CD4-positive, alpha-beta T cell treated with Interleukin-4 for 1 hour (primary cell): Measurements from ENCODE around the gene PCDHB6.
"Not testable (repeated sequence)": the region's sequence is repeated elsewhere in the genome, so short reads cannot be mapped to it uniquely, and the experiment has no call there.

Source experiments
- DNase-seq, 2 donors: peaks; one replicate each; pipeline ENCODE4 v3.0.0-alpha.2; 2020 to 2022

PCDHB6 gene

DNA sequence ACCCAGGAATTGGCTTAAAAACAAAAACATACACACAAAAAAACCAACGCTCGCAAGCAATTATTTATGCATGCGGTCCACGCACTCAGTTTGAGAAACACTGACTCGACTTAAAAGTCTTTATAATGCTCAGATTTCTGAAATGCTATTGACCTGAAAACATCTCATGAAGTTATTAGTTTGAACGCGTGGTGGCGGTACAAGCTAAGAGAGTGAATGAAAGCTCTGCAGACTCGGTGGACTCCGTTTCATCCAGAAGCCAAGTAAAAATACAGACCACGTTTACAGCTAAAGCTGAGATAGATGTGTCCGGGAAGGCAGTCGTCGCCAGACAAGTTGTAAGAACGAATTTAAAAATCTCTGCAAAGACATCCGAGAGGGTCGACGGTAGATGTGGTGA, at the start of gene PCDHB6:
Gene PCDHB6 (plus strand): TSS at position 246 of the 400 bp plus-strand sequence. CDS start 201 bp downstream, outside the sequence.
- no peak for DNase-seq

DNA sequence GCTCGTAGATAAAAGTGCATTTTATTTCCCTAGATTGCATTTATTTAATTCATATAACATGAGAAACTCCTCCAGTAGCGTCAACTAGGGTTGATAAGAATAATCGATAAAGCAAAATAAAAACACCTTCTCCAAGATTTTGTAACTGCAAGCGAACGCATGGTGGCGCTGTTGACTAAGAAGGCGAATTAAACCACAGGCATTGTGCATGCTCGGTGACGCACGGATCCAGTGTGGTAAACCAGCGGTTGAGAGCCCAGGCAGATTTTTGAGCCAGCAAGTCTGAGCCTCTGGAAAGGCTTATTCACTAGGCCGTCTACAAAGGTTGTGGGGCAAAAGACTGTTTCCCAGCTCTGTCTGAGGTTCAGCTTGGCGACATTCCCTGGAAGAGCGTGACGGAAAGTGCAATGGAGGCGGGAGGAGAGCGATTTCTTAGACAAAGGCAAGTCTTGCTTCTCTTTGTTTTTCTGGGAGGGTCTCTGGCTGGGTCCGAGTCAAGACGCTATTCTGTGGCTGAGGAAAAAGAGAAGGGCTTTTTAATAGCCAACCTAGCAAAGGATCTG, 49.5 kb upstream of the PCDHB6 start, which contains the start of gene PCDHB3:
Gene PCDHB3 (plus strand): TSS at position 231 of the 563 bp plus-strand sequence. CDS start 177 bp downstream, at position 408.
- DNase-seq = peak in 1 of 2 donors; percentile 9

DNA sequence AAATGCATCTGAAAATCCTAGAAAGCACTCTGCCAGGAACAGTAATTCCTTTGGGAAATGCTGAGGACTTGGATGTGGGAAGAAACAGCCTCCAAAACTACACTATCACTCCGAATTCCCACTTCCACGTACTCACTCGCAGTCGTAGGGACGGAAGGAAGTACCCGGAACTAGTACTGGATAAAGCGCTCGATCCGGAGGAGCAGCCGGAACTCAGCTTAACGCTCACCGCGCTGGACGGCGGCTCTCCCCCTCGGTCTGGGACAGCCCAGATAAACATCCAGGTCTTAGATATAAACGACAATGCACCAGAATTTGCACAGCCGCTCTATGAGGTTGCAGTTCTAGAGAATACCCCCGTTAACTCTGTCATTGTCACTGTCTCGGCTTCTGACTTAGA, 48.8 kb upstream of the PCDHB6 start:
- no peak for DNase-seq

DNA sequence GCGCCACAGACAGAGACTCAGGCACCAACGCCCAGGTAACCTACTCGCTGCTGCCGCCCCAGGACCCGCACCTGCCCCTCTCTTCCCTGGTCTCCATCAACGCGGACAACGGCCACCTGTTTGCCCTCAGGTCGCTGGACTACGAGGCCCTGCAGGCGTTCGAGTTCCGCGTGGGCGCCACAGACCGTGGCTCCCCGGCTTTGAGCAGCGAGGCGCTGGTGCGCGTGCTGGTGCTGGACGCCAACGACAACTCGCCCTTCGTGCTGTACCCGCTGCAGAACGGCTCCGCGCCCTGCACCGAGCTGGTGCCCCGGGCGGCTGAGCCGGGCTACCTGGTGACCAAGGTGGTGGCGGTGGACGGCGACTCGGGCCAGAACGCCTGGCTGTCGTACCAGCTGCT, 47.8 kb upstream of the PCDHB6 start:
- DNase-seq = not testable (repeated sequence)

DNA sequence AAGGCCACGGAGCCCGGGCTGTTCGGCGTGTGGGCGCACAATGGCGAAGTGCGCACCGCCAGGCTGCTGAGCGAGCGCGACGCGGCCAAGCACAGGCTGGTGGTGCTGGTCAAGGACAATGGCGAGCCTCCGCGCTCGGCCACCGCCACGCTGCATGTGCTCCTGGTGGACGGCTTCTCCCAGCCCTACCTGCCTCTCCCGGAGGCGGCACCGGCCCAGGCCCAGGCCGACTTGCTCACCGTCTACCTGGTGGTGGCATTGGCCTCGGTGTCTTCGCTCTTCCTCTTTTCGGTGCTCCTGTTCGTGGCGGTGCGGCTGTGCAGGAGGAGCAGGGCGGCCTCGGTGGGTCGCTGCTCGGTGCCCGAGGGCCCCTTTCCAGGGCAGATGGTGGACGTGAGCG, 47.4 kb upstream of the PCDHB6 start:
- DNase-seq = not testable (repeated sequence)

DNA sequence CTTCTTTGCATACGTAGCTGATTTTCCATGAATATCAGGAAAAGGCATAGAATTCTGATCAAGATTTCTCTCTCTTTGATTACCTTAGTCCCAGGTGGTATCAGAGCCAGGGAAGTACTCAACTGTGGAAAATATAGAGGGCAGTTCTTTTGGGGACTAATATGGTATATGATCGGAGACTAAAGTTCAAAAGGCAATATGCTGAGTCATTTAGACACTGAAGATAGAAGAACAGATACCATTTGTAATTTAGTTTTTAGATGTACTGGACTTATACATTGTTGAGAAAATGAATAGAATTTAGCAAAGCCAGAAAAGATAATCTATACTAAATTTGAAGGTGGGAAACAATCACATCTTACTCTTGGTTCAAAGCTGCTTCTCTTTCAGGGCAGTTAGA, 44.5 kb upstream of the PCDHB6 start:
- DNase-seq = no peak

DNA sequence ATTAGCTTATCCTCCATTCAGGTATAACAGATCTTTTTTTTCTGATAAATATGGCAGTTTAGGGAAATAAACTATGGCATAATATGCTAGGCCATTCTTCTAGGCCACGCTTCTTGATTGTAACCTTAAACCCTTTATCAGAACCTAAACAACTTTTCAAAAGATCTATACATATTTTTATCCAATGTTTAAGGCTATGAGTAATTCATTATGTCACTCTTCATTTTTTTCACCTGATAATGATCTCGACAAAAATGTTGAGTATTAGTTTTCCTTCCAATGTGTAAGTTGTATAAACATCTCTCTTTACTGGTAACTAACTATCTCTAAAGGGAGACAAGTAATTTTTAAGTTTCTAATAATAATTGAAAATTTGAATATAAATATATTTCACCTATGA, 30.6 kb upstream of the PCDHB6 start:
- no peak for DNase-seq

DNA sequence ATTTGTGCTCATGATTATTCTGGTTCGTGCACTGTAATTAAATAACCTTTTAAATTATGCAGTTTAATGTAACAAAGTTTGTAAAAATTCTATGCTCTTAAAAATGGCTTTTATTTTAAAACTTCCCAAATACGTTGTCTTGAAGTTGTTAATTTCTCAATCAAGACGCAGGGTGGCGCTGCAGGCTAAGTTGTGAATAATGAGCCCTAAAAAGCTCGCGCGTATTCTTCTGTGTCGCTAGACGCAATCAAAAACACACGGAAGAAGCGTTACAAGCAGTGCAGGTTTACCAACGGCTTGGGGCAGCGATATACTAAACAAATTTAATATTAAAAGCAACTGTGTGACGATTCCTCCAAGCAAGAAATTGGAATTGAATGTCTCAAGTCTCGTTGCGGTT, 28.3 kb upstream of the PCDHB6 start, which contains the start of gene PCDHB4:
Gene PCDHB4 (plus strand): TSS at position 256 of the 400 bp plus-strand sequence. CDS start 181 bp downstream, outside the sequence.
- no peak for DNase-seq

DNA sequence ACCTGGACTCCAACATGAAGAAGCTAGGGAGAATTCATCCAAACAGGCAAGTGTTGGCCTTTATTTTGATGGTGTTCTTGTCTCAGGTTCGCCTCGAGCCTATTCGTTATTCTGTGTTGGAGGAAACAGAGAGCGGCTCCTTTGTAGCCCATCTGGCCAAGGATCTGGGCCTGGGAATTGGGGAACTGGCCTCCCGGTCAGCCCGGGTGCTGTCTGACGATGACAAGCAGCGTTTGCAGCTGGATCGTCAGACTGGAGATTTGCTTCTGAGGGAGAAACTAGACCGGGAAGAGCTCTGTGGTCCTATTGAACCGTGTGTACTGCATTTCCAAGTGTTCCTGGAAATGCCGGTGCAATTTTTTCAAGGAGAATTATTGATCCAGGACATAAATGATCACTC, 27.9 kb upstream of the PCDHB6 start:
- no peak for DNase-seq

DNA sequence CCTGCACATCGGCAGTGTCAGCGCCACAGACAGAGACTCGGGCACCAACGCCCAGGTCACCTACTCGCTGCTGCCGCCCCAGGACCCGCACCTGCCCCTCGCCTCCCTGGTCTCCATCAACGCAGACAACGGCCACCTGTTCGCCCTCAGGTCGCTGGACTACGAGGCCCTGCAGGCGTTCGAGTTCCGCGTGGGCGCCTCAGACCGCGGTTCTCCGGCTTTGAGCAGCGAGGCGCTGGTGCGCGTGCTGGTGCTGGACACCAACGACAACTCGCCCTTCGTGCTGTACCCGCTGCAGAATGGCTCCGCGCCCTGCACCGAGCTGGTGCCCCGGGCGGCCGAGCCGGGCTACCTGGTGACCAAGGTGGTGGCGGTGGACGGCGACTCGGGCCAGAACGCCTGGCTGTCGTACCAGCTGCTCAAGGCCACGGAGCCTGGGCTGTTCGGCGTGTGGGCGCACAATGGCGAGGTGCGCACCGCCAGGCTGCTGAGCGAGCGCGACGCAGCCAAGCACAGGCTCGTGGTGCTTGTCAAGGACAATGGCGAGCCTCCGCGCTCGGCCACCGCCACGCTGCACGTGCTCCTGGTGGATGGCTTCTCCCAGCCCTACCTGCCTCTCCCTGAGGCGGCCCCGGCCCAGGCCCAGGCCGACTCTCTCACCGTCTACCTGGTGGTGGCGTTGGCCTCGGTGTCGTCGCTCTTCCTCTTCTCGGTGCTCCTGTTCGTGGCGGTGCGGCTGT, 26.3 kb upstream of the PCDHB6 start:
- DNase-seq = not testable (repeated sequence)

DNA sequence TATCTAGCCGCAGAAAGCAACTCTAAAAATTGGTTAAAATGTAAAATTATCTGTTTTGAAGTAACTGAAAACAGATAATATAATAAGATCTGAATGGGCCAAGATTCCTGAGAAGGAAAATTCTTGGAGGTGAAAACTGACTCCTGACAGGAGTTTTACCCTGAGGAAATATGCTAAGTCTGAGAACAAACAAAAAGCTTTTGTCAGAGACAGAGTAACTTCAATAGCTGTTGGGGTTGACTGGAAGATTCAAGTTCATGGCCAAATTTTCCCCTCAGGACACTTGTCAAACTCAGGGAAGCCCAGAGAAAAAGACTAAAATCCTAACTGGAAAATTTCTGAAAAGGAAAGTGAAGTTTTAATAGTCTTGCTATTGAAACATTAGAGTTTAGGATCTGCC, 22.6 kb upstream of the PCDHB6 start:
- DNase-seq = no peak

DNA sequence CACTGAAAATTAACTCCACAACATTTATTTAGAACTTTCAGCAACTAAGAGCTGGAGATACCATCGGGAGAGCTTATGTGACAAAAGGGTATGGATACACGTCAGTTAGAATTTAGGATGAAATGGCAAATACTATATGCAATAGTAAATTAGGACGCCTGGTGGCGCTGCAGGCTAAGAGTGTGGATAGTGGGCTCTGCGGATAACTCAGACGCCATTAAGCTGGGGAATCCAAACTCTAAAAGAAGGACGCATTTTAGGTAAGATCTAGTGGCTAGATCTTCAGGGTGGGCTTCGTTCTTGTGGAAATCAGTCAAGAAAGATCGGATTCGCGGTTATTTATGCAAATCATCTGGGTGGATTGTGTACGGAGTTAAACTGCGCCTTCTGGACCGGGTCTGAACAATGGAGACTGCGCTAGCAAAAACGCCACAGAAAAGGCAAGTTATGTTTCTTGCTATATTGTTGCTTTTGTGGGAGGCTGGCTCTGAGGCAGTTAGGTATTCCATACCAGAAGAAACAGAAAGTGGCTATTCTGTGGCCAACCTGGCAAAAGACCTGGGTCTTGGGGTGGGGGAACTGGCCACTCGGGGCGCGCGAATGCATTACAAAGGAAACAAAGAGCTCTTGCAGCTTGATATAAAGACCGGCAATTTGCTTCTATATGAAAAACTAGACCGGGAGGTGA, 14.7 kb upstream of the PCDHB6 start, which contains the start of gene PCDHB5:
Gene PCDHB5 (plus strand): TSS at position 177 of the 688 bp plus-strand sequence. CDS start 229 bp downstream, at position 406.
- no peak for DNase-seq

DNA sequence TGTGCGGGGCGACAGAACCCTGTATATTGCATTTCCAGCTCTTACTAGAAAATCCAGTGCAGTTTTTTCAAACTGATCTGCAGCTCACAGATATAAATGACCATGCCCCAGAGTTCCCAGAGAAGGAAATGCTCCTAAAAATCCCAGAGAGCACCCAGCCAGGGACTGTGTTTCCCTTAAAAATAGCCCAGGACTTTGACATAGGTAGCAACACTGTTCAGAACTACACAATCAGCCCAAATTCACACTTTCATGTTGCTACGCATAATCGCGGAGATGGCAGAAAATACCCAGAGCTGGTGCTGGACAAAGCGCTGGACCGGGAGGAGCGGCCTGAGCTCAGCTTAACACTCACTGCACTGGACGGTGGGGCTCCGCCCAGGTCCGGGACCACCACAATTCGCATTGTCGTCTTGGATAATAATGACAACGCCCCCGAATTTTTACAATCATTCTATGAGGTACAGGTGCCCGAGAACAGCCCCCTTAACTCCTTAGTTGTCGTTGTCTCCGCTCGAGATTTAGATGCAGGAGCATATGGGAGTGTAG, 14.1 kb upstream of the PCDHB6 start:
- no peak for DNase-seq

DNA sequence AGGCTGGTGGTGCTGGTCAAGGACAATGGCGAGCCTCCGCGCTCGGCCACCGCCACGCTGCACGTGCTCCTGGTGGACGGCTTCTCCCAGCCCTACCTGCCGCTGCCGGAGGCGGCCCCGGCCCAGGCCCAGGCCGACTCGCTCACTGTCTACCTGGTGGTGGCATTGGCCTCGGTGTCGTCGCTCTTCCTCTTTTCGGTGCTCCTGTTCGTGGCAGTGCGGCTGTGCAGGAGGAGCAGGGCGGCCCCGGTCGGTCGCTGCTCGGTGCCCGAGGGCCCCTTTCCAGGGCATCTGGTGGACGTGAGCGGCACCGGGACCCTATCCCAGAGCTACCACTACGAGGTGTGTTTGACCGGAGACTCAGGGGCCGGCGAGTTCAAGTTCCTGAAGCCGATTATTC, 12.5 kb upstream of the PCDHB6 start:
- DNase-seq = not testable (repeated sequence)

DNA sequence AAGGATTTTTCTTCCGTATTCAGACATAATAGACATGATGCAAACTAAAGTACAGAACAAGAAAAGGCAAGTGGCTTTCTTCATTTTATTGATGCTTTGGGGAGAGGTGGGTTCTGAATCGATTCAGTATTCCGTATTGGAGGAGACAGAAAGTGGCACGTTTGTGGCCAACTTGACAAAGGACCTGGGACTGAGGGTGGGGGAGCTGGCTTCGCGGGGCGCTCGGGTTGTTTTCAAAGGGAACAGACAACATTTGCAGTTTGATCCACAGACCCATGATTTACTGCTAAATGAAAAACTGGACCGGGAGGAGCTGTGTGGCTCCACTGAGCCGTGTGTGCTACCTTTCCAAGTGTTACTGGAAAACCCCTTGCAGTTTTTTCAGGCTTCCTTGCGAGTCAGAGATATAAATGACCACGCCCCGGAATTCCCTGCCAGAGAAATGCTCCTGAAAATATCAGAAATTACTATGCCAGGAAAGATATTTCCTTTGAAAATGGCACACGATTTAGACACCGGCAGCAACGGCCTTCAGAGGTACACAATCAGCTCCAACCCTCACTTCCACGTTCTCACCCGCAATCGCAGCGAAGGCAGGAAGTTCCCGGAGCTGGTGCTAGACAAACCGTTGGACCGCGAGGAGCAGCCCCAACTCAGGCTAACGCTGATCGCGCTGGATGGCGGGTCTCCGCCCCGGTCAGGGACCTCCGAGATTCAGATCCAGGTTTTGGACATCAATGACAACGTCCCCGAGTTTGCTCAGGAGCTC, 551 bp downstream of the PCDHB6 start:
- DNase-seq = no peak

DNA sequence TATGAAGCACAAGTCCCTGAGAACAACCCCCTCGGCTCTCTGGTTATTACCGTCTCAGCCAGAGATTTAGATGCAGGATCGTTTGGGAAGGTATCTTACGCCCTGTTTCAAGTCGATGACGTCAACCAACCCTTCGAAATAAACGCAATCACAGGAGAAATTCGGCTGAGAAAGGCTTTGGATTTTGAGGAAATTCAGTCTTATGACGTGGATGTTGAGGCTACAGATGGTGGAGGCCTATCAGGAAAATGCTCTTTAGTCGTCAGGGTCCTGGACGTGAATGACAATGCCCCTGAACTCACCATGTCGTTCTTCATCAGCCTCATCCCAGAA, 1.1 kb downstream of the PCDHB6 start:
- no peak for DNase-seq

DNA sequence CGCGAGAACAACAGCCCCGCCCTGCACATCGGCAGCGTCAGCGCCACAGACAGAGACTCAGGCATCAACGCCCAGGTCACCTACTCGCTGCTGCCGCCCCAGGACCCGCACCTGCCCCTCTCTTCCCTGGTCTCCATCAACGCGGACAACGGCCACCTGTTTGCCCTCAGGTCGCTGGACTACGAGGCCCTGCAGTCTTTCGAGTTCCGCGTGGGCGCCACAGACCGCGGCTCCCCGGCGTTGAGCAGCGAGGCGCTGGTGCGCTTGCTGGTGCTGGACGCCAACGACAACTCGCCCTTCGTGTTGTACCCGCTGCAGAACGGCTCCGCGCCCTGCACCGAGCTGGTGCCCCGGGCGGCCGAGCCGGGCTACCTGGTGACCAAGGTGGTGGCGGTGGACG, 1.8 kb downstream of the PCDHB6 start:
- not testable (repeated sequence) for DNase-seq

DNA sequence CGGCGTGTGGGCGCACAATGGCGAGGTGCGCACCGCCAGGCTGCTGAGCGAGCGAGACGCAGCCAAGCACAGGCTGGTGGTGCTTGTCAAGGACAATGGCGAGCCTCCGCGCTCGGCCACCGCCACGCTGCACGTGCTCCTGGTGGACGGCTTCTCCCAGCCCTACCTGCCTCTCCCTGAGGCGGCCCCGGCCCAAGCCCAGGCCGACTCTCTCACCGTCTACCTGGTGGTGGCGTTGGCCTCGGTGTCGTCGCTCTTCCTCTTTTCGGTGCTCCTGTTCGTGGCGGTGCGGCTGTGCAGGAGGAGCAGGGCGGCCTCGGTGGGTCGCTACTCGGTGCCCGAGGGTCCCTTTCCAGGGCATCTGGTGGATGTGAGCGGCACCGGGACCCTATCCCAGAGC, 2.2 kb downstream of the PCDHB6 start:
- DNase-seq = not testable (repeated sequence)

DNA sequence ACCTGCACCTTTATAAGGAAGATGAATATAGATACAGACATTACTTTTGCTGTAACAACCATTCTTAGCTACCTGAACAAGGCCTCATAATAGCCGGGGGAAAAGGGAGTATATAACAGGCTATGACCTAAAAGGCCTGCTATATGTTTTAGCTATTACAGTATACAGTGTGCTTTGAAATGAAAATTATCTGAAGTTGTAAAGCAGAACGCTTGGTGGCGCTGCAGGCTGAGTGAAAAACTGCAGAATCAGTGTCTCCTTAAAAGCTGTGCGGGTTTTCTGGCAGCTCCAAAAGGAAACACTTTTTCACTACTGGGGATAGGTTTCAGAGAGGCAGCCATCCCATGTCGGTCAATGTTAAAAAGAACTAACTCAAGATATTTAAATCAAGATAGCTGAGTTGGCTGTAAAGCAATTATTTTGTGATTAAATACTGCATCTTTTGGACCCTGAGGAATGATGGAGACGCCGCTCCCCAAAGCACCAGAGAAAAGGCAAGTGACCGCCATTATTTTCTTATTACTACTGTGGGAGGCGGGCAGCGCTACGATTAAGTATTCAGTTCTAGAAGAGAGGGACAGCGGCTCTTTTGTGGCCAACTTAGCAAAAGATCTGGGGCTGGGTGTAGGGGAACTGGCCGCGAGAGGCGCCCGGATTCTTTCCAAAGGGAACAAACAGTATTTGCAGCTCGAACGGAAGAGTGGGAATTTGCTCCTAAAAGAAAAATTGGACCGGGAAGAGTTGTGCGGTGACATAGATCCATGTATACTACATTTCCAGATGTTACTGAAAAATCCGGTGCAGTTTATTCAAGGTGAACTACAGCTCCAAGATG, 5.9 kb downstream of the PCDHB6 start:
- no peak for DNase-seq

DNA sequence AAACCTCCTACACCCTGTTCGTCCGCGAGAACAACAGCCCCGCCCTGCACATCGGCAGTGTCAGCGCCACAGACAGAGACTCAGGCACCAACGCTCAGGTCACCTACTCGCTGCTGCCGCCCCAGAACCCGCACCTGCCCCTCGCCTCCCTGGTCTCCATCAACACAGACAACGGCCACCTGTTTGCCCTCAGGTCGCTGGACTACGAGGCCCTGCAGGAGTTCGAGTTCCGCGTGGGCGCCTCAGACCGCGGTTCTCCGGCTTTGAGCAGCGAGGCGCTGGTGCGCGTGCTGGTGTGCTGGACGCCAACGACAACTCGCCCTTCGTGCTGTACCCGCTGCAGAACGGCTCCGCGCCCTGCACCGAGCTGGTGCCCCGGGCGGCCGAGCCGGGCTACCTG, 7.5 kb downstream of the PCDHB6 start:
- DNase-seq = not testable (repeated sequence)

DNA sequence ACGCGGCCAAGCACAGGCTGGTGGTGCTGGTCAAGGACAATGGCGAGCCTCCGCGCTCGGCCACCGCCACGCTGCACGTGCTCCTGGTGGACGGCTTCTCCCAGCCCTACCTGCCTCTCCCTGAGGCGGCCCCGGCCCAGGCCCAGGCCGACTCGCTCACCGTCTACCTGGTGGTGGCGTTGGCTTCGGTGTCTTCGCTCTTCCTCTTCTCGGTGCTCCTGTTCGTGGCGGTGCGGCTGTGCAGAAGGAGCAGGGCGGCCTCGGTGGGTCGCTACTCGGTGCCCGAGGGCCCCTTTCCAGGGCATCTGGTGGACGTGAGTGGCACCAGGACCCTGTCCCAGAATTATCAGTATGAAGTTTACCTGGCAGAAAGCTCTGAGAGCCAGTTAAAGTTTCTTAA, 8.0 kb downstream of the PCDHB6 start:
- not testable (repeated sequence) for DNase-seq
